ENCODE measurements around the gene EIF2A.
"Not testable (repeated sequence)": the region's sequence is repeated elsewhere in the genome, so short reads cannot be mapped to it uniquely, and the experiment has no call there.

Gene EIF2A

GRCh38 chr3:150602426-150603152 lies 56.0 kb downstream of the EIF2A start:
- no peak for DNase-seq (ENCODE audit: low spot score)

DNA sequence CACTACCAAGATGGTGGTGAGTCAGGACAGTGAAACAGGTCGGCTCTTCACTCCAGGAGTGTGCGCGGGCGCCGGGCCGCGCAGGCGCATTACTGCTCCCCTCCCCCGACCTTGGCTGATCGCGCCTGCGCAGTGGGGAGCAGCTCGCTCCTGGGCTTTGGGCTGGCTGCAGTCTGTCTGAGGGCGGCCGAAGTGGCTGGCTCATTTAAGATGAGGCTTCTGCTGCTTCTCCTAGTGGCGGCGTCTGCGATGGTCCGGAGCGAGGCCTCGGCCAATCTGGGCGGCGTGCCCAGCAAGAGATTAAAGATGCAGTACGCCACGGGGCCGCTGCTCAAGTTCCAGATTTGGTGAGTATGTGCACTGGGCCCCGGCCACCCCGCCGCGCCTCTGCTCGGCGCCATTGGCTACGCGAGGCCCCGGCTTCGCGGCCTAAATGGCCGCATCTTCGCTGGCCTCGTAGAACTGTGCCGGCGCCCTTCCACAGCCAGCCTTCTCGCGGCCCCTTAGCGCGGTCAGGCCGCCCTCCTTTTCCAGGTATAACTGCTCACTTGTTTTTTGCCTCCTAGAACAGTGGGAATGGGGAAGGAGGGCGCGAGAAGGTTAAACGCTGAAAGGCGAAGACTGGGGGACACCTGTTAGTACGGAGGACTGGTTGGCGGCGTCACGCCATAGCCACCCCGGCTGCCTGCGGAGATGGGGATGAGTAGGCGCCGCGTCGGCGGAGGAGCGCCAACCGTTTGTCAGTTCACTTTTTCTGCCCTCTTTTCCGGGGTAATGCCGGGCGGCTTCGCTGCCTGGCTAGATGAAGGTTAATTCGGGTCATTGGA lies 56.8 kb downstream of the EIF2A start, which contains the start of gene SELENOT:
TSS of gene SELENOT (plus strand) at position 169 of the 827 bp plus-strand sequence. CDS start at position 211, 42 bp downstream.
- peak; percentile 97 for DNase-seq (ENCODE audit: low spot score)

- DNase-seq (ENCODE audit: low spot score): no peak
Measured at GRCh38 chr3:150603980-150604319, 57.4 kb downstream of the EIF2A start.

GRCh38 chr3:150605998-150606641 lies 59.5 kb downstream of the EIF2A start:
- DNase-seq (ENCODE audit: low spot score): no peak

GRCh38 chr3:150607267-150608065 lies 60.9 kb downstream of the EIF2A start:
- no peak for DNase-seq (ENCODE audit: low spot score)

DNA sequence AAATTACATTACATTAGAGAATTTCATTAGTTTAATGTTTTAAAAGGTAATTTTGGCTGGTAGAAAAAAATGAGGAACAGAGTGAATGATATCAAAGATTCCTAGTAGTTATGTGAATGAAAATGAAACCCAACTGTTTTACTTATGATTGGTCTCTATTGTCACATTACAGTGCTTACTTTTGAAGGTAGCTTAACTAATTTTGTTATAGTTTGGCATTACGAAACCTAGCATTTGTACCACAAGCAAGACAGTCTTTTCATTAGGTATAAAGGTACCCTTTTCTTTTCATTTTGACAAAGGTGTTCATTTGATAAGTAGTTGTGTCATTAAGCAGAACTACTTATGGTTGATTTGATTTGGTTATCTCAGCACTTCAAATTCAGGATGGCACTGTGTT lies 63.4 kb downstream of the EIF2A start:
- no peak for DNase-seq (ENCODE audit: low spot score)

DNA sequence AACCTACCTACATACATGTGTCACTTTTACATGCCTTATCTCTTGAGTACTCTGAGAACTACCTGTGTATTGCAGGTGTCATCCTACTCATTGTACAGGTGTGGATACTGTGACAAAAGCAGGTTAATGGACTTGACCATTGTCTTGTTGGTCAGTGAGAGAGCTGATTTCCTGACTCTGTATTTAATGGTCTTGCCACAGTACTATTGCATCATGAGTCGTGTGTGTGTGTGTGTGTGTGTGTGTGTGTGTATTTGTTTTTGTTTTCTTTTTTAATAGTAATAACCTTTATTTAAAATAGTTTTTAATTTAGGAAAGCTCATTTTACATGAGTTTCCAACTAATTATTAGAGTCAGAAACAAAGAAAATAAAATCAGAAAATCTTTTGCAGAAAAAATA lies 64.2 kb downstream of the EIF2A start:
- no peak for DNase-seq (ENCODE audit: low spot score)

GRCh38 chr3:150611666-150612065 lies 65.1 kb downstream of the EIF2A start:
- DNase-seq (ENCODE audit: low spot score): no peak

DNA sequence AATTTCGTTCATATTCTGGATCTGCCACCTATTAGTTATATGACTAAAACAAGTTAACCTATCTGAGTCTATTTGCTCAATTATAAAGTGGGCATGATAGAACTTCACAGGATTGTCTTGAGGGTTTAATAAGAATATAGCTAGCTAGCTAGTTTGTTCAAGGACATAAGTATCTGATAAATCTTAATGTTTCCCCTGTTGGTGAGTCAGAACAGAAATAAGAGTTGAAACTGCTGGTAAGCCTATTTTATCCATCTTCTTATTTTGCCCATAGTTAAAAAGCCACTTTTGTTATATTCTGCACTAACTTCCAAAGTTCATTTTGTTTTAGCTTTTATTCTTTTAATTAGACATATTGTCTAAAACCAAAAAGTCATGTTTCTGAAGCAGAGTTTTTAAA lies 65.9 kb downstream of the EIF2A start:
- no peak for DNase-seq (ENCODE audit: low spot score)

GRCh38 chr3:150613034-150613433 lies 66.4 kb downstream of the EIF2A start:
- no peak for DNase-seq (ENCODE audit: low spot score)

DNA sequence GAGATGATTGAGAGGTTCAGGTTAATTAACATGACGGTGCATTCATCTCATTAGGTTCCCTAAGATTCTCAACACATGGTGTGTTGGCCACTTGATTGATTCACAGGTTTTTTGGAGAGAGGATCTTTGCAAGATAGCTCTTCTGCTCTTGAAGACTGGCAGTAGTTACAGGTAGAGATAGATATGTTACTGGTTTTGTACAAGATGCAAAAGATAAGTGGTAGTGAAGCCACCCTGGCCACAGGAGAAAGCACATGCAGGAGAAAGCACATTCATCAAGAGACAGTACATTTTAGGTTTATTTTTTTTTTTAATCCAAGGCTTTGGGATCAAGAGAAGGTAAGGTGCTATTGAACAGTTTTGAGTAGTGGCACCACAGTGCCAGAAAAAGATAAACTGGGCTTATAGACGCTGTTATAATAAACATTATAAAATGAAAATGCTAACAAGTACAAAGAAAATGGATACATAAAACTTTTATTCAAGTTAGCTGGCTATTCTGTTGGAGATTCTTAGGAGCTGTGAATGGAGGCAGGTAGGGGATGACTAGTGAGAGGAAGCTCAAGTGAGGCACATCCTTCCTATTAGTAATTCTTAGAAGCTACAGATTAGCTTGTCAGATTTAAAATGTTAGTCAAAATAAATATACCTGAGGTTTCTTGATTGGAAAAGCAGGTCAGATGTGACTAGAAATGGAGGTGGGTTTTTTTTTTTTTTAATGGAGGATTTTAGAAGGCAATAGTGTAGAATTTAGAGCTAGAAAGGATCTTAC lies 67.3 kb downstream of the EIF2A start:
- DNase-seq (ENCODE audit: low spot score): no peak

GRCh38 chr3:150620002-150620689 lies 73.6 kb downstream of the EIF2A start:
- no peak for DNase-seq (ENCODE audit: low spot score)

DNA sequence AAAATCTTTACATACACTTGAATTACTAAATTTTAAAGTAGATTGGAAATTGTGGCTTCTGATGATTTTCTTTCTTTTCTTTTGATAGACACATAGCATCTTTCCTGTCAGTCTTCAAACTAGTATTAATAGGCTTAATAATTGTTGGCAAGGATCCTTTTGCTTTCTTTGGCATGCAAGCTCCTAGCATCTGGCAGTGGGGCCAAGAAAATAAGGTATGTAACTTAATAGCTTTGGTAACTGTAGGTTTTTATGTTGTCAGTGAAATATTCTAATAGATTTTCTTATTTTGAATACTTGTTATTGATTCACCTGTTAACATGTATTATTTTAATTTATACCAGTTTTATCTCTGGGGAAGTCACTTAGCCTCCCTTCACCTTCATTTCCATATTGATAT lies 76.4 kb downstream of the EIF2A start:
- not testable (repeated sequence) for DNase-seq (ENCODE audit: low spot score)

DNA sequence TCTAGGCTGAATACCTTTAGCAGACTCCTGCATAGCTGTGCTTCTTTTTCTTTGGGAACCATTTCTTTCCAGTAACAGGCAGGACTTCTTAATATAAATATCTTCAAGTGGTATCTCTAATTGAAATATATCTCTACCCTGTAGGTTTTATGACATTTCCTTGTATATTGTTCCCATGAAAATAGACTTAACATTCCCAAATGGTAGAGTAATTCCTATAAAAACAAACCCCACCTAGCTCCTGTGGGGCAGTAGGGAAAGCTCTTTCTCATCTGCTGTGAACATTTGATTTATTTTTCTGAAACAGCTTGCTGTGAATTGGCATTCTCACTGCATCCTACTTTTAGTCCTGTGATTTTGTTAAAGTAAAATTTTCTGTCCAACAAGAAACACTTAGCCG lies 77.4 kb downstream of the EIF2A start:
- DNase-seq (ENCODE audit: low spot score): no peak

GRCh38 chr3:150626148-150626930 lies 79.8 kb downstream of the EIF2A start:
- no peak for DNase-seq (ENCODE audit: low spot score)

DNA sequence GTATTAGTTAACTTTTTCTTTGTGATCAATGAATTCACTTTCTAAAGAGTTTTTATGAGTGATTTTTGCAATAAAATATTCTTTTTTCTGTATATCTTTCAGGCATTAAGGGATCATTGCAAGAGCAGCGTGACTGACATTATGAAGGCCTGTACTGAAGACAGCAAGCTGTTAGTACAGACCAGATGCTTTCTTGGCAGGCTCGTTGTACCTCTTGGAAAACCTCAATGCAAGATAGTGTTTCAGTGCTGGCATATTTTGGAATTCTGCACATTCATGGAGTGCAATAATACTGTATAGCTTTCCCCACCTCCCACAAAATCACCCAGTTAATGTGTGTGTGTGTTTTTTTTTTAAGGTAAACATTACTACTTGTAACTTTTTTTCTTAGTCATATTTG lies 81.0 kb downstream of the EIF2A start:
- no peak for DNase-seq (ENCODE audit: low spot score)

DNA sequence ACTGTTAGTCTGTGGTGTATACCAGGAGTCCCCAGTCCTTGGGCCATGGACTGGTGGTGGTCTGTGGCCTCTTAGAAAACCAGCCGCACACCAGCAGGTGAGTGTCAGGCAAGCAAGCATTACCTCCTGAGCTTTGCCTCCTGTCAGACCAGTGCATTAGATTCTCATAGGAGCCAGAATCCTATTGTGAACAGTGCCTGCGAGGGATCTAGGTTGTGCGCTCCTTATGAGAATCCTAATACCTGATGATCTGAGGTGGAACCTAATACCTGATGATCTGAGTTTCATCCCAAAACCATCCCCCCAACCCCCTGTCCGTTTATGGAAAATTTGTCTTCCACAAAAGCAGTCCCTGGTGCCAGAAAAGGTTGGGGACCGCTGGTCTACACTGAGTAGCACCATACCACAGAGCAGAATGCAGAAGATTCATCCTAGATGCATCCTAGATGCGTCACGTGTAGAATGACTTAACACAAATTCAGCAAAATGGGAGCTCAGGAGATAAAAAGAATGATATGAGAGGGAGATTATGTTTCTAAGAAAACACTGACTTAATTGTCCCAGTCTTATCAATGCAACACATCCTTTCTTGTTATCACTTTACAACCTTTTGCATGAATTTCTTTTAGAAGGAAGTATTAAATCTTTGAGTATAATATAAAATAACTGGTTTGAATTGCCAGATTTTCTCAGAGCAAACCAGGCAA lies 85.1 kb downstream of the EIF2A start:
- no peak for DNase-seq (ENCODE audit: low spot score)

DNA sequence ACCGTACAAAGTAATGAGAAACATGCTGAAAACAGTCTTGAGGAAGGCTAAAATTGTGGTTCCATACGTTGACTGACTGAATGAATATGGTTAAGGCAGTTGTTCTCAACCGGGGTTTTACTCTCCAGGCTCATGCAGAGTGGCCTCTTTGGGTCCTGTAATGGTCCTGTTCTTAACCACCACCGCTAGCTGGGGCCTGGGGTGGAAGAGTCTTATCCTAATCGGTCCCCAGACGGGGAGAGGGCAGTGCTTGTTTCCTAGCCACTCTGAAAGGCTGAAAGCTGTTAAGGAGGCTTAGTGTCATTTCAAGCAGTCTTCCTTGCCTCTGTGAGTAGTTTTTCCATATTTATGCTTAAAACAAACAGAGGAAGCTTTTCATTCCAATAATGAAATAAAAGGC lies 88.5 kb downstream of the EIF2A start:
- no peak for DNase-seq (ENCODE audit: low spot score)

GRCh38 chr3:150635526-150635925 lies 88.9 kb downstream of the EIF2A start:
- no peak for DNase-seq (ENCODE audit: low spot score)

All from hepatic stellate cell (primary cell).